Mucosa of stomach (tissue), 1 donor: ENCODE results near the gene MFSD2A.
"Not testable (repeated sequence)": the region's sequence is repeated elsewhere in the genome, so short reads cannot be mapped to it uniquely, and the experiment has no call there.

Experiments used
- H3K27me3 ChIP-seq: one replicate; pipeline ENCODE4 v1.7.0; 2013; ENCODE audit warnings: mild to moderate bottlenecking, low read length; ENCODE audit not compliant: control insufficient read depth, insufficient read depth
- H3K36me3 ChIP-seq: one replicate; pipeline ENCODE4 v1.7.0; 2013; ENCODE audit warnings: low read length; ENCODE audit not compliant: control insufficient read depth, insufficient read depth
- H3K4me1 ChIP-seq: one replicate; pipeline ENCODE4 v1.7.0; 2013; ENCODE audit warnings: mild to moderate bottlenecking, low read length; ENCODE audit not compliant: control insufficient read depth, insufficient read depth
- H3K4me3 ChIP-seq: one replicate; pipeline ENCODE4 v1.7.0; 2013; ENCODE audit warnings: low read length
- H3K9ac ChIP-seq: one replicate; pipeline ENCODE4 v1.7.0; 2013; ENCODE audit warnings: mild to moderate bottlenecking, low read length, moderate library complexity
- H3K9me3 ChIP-seq: one replicate; pipeline ENCODE4 v1.7.0; 2013; ENCODE audit warnings: mild to moderate bottlenecking, low read length, moderate library complexity; ENCODE audit not compliant: control insufficient read depth
- donor health status: Pancreatic carcinoma.

The MFSD2A gene

DNA sequence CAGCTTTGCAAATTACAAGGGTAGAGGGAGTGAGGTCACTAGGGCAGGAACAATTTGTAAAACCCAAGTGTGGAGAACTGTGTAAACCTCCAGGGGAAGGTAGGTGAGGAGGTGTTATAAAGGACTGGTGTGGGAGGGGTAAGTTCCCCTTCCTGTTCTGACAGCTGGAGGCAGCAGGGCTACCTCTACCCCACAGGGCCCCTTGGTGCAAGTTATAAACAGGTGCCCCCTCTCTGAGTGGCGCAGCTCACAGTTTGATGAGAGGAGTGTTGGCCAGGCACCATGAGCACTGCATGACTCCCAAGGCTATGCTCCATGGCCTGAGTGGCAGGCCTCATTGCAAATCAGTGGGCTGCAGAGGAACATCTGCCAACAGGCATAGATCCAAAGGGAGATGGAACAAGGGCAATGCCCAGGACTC is 41.0 kb downstream of the MFSD2A start:
- Histone ChIP-seq H3K9ac (no peak overlapping the region), H3K27me3 (no peaks in the 10 kb centered on the region), H3K9me3 (no peaks in the 10 kb centered on the region), H3K4me1 (no peaks in the 10 kb centered on the region), H3K36me3 (no peaks in the 10 kb centered on the region), H3K4me3 (no peak overlapping the region)

DNA sequence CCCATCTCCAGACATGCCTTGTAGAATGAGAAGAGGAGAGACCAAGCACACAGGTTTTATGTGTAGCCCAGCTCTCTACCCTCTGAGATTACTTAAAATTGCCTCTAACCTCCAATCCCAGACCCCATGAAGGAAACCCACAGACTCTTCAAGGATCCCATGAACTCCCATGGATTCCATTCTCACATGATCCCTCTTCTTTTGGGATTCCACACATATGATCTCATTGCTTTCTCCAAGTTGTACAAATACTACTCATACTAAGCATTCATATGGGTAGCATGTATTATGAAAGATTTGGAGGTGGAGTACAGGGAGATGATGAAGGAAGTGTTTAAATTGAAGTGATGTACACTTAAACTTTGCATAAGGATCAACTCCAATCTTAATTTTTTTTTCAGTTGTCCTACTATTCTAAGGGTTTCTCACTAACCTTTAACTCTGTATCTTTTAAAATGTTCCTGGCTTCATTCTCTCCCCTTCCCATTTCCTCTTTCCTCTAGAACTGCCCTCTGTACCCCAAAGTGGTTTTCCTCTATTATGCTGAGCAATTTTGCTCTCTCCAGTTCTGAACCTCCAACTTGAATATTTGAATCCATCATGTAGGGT is 41.6 kb downstream of the MFSD2A start:
- H3K27me3 ChIP-seq, result no peaks in the 10 kb centered on the region
- no peaks in the 10 kb centered on the region for H3K4me1 ChIP-seq
- H3K9ac ChIP-seq, result no peak overlapping the region
- no peak overlapping the region for H3K4me3 ChIP-seq
- no peaks in the 10 kb centered on the region for H3K36me3 ChIP-seq
- no peaks in the 10 kb centered on the region for H3K9me3 ChIP-seq

DNA sequence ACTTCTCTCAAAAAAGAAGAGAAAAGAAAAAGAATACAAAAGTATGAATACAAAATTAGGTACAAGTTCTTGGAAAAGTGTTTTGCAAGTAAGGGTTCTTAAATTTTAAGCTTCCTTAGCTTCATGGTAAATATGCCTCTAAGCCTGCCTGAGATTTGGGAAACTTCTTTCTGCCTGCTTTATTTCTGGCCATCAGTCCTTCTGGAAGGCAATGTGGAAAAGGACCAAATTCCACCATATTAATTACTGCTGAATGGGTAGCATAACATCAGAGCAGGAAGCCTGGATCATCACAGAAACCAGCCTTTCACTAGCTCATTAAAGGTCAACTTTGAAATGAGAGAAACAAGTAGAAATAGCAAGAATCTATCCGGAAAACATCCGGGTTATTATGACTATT is 46.5 kb downstream of the MFSD2A start:
- Histone ChIP-seq H3K36me3 (no peaks in the 10 kb centered on the region), H3K9ac (no peak overlapping the region), H3K4me3 (no peak overlapping the region), H3K9me3 (no peaks in the 10 kb centered on the region), H3K27me3 (no peaks in the 10 kb centered on the region), H3K4me1 (no peaks in the 10 kb centered on the region)

DNA sequence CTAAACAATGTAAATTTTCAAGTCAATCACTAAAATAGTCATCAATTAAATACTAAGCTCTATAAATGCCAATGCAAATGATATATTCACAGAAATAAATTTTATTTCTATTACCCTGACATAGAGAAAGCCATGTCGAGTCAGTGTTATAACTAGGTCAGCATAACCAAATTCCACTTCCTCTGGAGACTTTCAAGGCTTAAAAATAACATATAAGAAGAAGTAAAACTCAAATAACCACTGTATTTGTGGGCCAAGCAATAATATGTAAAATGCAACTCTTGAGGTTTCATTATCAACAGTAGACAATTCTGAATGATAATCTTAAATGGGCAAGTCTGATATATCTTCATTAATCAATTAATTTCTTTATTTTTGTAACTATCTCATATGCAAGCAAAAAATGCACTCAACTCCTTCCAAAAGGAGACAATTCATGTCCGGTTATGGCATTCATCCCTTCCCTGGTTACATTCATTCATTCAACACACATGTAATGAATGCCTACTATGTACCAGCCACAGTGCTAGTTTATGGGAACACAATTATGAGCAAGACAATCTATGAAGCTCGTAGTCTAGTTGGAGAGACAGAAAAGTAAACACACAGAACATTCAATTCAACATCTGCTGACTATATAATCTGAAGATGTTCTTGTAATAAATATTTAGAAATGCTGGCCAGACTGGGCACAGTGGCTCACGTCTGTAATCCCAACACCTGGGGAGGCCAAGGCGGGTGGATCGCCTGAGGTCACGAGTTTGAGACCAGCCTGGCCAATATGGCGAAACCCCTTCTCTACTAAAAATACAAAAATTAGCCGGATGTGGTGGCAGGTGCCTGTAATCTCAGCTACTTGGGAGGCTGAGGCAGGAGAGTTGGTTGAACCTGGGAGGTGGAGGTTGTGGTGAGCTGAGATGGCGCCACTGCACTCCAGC is 48.5 kb downstream of the MFSD2A start:
- Histone ChIP-seq H3K9ac (no peak overlapping the region), H3K4me1 (no peaks in the 10 kb centered on the region), H3K27me3 (no peaks in the 10 kb centered on the region), H3K36me3 (no peaks in the 10 kb centered on the region), H3K9me3 (no peaks in the 10 kb centered on the region), H3K4me3 (no peak overlapping the region)

DNA sequence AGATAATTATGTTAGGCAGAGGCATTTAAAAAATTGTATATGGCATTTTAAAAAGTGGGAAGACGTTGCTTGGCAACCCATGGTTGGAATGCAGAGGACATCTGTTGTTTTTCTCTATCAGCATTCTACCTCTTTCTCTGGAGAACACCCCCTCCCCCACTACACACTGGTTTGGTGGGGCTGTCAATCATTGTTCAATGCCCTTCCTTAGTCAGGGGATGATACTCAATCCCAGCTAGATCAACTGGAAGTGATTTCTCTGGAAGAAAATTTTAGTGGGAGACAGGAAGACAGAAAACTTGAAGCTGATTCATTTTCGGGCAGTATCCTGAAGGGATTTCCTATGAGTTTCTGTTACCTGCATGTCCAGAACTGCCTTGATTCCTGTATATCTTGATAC is 49.9 kb downstream of the MFSD2A start:
- H3K9ac ChIP-seq, result no peak overlapping the region
- no peak overlapping the region for H3K4me3 ChIP-seq
- no peaks in the 10 kb centered on the region for H3K9me3 ChIP-seq
- no peaks in the 10 kb centered on the region for H3K4me1 ChIP-seq
- H3K27me3 ChIP-seq, result no peaks in the 10 kb centered on the region
- no peaks in the 10 kb centered on the region for H3K36me3 ChIP-seq

DNA sequence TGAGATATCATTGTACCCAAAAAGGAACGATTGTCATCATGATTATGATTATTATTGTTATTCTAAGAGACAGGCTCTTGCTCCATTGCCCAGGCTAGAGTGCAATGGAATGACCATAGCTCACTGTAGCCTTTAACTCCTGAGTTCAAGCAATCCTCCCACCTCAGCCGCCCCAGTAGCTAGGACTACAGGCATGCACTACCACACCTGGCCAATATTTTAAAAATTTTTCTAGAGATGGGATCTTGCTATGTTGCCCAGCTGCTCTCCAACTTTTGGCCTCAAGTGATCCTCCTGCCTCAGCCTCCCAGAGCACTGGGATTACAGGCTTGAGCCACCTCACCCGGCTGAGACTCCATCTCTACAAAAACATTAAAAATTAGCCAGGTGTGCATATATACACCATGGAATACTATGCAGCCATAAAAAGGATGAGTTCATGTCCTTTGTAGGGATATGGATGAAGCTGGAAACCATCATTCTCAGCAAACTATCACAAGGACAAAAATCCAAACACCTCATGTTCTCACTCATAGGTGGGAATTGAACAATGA is 52.6 kb downstream of the MFSD2A start:
- H3K4me3 ChIP-seq, result not testable (repeated sequence)

DNA sequence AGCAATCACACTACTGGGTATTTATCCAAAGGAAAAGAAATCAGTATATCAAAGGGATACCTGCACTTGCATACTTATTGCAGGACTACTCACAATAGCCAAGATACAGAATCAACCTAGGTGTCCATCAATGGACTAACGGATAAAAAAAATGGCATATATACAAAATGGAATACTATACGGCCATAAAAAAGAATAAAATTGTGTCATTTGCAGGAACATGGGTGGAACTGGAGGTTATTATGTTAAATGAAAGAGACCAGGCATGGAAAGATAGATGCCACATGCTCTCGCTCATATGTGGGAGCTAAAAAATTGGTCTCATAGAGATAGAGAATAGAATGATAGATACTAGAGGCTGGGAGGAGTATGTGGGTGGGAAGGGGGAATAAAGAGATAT is 56.3 kb downstream of the MFSD2A start:
- no peaks in the 10 kb centered on the region for H3K9me3 ChIP-seq
- H3K9ac ChIP-seq, result no peak overlapping the region
- no peaks in the 10 kb centered on the region for H3K36me3 ChIP-seq
- H3K4me1 ChIP-seq, result no peaks in the 10 kb centered on the region
- H3K27me3 ChIP-seq, result no peaks in the 10 kb centered on the region
- no peak overlapping the region for H3K4me3 ChIP-seq

More for the DNA sequence above, 52.6 kb downstream of the MFSD2A start:
- not testable (repeated sequence) for H3K36me3 ChIP-seq, H3K27me3 ChIP-seq, H3K9me3 ChIP-seq, H3K9ac ChIP-seq, H3K4me1 ChIP-seq

DNA sequence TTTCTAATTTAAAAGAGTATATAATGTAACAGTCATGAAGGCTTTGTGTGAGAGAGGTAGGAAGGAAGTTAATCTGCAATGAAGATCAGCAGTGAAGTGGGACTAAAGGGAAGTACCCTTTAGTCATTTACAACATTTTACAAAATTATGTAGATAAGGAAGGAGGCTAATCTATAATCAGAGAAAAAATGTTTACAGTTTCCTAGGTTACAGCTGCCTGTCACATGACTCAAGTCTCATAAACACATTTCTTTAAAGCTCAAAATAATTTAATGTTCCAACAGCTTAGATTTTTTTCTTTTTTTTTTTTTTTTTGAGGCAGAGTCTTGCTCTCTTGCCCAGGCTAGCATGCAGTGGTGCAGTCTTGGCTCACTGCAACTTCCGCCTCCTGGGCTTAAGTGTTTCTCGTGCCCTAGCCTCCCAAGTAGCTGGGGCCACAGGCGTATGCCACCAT is 59.3 kb downstream of the MFSD2A start:
- no peak overlapping the region for H3K4me3 ChIP-seq
- no peaks in the 10 kb centered on the region for H3K27me3 ChIP-seq
- H3K9ac ChIP-seq, result no peak overlapping the region
- no peaks in the 10 kb centered on the region for H3K9me3 ChIP-seq
- no peaks in the 10 kb centered on the region for H3K4me1 ChIP-seq
- H3K36me3 ChIP-seq, result no peaks in the 10 kb centered on the region

DNA sequence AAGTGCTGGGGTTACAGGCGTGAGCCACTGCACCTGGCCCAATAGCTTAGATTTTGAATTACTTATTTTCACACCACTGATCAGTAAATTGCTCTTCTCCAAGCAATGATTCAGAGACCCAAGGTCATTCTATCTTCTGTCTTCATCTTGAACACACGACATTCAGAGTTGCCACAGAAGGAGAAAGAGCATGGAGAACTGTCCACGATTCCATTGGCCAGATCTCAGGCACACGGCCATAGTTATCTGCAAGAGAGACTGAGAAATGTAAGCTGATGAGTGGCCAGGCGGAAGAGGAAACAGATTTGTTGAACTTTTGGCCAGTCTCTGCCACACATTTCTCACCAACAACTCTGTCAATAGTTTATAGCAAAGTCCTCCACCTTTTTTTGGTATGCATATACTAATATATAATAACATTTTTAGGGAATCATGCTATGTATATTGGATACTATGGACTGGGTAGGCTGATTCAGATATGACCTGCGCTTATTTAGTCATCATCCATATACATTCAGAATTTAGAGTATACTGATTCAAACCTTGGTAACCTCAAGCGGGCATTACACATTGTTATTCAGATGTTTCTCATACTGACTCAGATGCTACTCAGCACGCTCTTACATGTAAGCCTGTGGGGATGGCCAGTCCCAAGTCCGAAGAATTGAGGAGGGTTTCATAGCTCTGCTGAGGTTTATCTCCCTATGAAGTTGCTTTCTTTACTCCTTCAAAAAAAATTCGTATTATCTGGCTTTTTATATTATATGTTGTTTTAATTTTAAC is 60.1 kb downstream of the MFSD2A start:
- H3K36me3 ChIP-seq, result no peaks in the 10 kb centered on the region
- H3K4me1 ChIP-seq, result no peaks in the 10 kb centered on the region
- H3K9ac ChIP-seq, result no peak overlapping the region
- H3K27me3 ChIP-seq, result no peaks in the 10 kb centered on the region
- no peaks in the 10 kb centered on the region for H3K9me3 ChIP-seq
- H3K4me3 ChIP-seq, result no peak overlapping the region

DNA sequence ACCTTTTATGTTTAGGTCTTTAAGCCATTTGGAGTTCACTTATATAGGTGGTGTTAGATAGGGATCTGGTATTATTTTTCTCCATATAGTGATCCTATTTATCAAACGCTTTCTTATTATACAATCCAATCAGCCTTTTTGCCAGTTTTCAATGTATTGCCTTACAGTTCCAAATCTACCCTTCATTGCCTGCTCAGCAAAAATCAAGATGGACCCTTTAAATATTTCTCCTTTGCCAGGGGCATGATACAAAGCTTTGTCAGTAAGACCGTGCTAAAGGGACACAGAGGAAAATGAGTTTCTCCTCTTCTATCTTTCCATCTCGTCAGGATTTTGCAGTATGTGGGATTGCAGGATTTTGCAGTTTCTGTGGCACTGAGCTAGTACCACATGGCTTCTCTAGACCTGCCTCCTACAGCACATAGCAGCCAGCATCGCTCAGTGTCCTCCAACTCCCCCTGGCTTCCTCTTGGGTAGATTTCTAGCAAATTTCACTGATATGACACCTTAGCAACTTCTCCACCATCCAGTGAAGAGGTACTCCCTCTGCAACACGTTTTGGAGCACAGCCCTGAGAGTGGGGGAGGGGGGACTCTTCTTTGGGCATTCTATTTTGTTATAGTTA is 63.1 kb downstream of the MFSD2A start:
- Histone ChIP-seq H3K4me3 (no peak overlapping the region), H3K4me1 (no peaks in the 10 kb centered on the region), H3K27me3 (no peaks in the 10 kb centered on the region), H3K36me3 (no peaks in the 10 kb centered on the region), H3K9ac (no peak overlapping the region), H3K9me3 (no peaks in the 10 kb centered on the region)
